ENCODE results near the gene ROGDI.
"Not testable (repeated sequence)": the region's sequence is repeated elsewhere in the genome, so short reads cannot be mapped to it uniquely, and the experiment has no call there.

The ROGDI gene

DNA sequence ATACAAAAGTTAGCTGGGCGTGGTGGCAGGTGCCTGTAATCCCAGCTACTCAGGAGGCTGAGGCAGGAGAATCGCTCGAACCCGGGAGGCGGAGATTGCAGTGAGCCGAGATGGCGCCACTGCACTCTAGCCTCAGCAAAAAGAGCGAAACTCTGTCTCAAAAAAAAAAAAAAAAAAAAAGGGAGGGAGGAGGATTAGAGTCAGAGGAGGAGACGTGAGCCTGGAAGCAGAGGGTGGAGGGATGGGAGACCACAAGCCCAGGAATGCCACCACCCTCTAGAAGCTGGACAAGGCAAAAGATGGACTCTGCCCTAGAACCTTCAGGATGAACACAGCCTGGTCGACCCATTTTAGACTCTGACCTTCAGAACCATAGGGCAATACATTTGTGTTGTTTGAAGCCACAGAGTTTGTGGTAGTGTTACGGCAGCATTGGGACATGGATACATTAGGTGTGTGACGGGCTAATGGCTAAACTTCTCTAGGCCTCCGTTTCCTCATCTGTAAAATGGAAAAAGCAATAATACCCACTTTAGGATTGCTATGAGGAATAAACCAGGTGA, 9.4 kb downstream of the ROGDI start:
- no peak for FAIRE-seq
- DNase-seq (ENCODE audit: low spot score): no peak

DNA sequence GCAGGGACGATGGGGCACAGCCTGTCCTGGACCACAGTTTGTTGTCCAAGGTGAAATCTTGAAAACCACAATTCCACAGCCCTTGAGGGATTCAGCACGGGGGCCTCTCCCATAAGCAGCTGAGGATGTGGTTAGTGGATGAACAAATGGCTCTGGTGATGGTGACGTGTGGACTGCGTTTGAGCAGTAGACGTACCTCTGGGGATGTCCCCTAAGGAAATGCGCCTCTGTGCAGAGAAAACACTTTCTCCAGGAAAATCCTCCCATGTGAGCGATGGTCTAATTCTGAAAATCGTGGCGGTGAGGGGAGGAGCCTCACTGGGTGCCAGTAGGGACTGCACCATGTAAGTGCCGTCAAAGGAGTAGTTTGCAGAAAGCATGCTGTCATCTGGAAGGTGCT, 11.6 kb downstream of the ROGDI start:
- no peak for FAIRE-seq

DNA sequence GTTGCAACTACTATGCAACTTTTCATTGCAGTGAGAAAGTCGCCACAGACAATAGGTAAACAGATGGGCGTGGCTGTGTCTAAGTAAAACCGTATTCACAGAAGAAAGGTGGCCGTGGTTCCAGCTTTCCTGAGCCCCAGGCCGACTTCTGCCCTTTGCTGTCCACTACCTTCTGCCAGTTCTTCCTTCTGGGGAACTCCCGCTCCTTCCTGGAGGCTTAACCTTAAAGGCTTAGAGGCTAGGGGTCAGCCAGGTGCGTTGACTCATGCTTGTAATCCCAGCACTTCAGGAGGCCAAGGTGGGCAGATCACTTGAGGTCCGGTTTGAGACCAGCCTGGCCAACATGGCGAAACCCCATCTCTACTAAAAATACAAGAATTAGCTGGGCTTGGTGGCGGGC, 12.2 kb downstream of the ROGDI start:
- FAIRE-seq (no peak), DNase-seq (ENCODE audit: low spot score) (no peak)

More for the DNA sequence above, 11.6 kb downstream of the ROGDI start:
- DNase-seq (ENCODE audit: low spot score): no peak

DNA sequence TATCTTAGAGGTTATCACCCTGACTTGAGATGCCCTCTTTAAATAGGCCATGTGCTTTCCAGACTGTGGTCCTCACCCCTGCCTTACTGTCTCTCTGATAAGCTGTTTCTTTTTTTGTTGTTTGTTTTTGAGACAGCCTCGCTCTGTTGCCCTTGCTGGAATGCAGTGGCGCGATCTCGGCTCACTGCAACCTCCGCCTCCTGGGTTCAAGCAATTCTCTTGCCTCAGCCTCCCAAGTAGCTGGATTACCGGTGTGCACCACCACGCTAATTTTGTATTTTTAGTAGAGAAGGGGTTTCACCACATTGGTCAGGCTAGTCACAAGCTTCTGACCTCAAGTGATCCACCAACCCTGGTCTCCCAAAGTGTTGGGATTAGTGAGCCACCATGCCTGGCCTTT, 13.5 kb downstream of the ROGDI start:
- DNase-seq (ENCODE audit: low spot score): no peak
- no peak for FAIRE-seq

DNA sequence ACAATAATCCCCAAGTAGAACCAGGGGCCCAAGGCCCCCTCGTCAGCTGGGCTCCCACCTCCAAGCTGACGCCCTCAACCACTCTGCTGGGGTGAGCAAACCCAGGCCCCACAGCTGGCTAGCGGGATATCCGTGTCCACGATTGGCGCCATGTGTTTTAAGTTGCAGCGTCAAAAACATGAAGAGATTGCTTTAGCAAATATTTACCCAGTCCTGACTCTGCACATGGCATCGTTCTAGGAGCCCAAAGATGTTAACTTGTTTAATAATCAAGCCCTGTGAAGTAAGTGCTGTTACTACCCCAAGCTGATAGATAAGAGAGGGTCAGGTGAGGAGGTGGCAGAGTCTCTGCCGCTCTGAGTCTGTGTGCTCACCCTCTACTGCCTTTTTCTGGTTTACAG, 13.9 kb downstream of the ROGDI start:
- FAIRE-seq (no peak), DNase-seq (ENCODE audit: low spot score) (no peak)

DNA sequence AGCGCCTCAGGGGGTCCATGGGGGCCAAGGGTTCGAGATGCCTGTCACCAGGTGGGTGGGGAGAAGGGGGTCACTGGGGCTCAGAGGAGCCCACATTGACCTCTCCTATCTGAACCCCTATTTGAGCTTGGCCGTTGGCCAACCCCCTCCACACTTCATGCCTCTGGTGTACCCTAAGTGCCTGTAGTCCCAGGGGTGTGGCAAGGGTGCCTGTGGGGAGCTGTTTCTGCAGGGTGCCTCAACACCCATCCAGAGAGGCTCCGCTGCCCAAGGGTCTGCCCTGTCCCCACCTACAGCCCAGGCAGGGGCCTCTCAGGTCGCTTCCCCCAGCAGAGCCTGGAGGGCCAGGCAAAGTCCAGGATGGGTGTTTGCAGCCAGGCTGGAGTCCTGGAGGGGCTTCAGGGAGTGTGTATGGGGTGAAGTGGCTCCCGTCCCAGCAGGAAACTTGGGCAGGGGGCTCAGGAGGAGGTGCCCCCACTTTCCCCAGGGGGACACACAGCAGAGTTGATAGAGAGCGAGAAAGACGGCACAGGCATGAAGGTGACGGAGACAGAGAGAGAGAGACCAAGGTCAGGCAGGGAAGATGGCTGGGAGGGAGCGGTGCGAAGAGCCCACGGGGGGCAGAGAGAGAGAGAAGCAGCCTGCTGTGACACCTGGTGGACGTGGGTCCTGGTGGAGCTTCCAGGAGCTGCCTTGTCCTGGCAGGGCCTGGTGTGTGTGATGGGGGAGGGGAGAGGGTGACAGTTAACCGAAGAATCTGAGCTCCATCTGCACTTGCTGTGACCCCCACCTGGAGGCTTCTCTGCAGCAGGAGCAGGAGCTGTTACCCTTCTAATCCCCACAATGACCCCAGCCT, 14.6 kb downstream of the ROGDI start, which contains the start of gene SEPTIN12:
Gene SEPTIN12, minus strand, starts transcription at position 719 of the 856 bp plus-strand sequence. Its CDS starts 700 bp downstream, at position 19.
- DNase-seq (ENCODE audit: low spot score) (no peak), FAIRE-seq (no peak)

DNA sequence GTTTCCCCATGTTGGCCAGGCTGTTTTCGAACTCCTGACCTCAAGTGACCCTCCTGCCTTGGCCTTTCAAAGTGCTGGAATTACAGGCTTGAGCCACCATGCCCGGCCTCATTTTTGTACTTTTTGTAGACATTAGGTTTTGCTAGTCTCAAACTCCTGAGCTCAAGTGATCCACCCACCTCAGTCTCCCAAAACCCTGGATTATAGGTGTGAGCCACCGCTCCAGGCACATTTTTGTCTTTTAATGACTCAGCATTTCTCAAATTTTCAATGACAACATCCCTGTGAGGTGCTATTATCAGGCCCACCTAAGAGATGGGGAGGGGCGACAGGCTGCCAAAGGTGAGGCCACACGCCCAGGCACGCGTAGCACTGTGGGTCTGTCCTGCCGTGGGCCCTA, 15.4 kb downstream of the ROGDI start:
- FAIRE-seq: no peak
- DNase-seq (ENCODE audit: low spot score): no peak

DNA sequence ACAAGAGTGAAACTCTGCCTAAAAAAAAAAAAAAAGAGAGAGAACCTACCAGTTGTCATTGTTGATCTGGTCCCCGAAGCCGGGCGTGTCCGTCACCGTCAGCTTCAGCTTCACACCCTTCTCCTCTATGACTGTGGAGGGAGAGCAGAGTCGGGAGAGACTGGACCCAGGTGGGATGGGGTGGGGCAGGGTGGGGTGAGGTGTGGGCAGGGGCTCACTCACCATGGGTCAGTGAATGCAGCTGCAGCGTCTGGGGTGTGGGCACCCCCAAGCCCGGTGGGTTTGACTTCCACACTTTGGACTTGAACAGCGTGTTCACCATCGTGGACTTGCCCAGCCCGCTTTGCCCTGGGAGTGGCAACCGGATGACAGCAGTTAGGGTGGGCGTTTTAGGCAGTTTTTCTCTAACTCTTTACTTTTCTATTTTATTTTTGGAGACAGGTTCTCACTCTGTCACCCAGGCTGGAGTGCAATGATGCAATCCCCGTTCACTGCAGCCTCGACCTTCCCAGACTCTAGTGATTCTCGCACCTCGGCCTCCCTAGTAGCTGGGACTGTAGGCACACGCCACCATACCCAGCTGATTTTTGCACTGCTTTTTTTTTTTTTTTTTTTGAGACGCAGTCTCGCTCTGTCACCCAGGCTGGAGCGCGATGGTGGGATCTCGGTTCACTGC, 16.5 kb downstream of the ROGDI start:
- FAIRE-seq (no peak), DNase-seq (ENCODE audit: low spot score) (no peak)

DNA sequence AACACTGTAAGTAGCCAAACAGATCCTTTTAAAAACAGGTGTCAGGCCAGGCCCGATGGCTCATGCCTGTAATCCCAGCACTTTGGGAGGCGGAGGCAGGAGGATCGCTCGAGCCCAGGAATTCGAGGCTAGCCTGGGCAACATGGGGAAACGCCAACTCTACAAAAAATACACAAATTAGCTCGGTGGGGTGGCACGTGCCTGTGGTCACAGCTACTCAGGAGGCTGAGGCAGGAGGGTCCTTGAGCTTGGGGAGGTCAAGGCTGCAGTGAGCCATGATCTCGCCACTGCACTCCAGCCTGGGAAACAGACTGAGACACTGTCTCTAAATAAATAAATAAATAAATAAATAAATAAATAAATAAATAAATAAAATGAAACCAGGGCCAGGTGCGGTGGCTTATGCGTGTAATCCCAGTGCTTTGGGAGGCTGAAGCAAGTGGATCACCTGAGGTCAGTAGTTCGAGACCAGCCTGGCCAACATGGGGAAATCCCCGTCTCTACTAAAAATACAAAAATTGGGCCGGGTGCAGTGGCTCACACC, 17.9 kb downstream of the ROGDI start:
- DNase-seq (ENCODE audit: low spot score); FAIRE-seq: not testable (repeated sequence)

DNA sequence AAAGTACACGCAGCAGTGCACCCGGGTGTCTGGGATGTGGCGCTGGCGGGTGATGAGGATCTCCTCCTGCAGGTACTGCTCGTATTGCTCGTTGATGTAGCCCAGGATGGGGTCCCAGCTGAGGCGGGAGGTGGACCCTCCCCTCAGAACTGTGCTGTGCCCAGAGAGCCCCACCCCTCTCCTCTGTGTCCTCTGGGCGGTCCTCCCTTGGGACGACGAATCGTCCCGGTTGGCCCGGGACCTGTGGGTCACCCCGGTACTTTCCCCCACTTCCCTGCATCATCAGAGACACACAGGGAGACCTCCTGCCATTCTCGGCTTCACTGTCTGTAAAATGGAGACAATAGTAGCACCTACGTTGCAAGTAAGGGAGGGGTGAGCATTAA, 18.5 kb downstream of the ROGDI start:
- FAIRE-seq (no peak), DNase-seq (ENCODE audit: low spot score) (no peak)

DNA sequence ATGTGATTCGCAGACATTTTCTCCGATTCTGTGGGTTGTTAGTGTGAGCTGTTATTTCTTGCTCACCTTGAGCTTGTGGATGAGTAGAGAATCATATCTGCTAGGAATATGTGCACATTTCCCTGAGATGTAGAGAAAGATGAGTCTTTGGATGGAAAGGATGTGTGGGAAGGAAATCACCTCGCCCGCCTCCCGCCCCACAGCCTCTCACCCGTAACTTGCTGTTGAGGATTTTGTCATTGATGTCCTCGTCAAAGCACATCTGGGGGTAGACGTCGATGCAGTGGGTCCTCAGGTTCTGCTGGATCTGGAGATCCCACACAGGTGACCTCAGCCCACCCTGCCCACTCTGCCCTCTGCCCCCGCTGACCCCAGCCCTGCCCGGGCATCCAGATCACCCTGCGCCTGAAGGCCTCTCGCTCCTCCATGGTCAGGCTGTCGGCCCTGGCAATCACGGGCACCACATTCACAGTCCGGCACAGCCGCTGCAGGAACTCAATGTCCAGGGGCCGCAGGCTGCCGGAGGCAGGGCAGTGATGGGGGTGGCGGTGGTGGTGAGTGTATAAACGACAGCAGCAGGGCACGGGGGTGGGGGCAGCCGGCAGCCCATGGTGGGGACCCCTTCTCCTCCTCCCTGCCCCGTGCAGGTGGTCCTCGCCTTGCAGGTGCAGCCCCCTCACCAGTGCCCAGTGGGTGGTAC, 19.0 kb downstream of the ROGDI start:
- FAIRE-seq (no peak), DNase-seq (ENCODE audit: low spot score) (no peak)

DNA sequence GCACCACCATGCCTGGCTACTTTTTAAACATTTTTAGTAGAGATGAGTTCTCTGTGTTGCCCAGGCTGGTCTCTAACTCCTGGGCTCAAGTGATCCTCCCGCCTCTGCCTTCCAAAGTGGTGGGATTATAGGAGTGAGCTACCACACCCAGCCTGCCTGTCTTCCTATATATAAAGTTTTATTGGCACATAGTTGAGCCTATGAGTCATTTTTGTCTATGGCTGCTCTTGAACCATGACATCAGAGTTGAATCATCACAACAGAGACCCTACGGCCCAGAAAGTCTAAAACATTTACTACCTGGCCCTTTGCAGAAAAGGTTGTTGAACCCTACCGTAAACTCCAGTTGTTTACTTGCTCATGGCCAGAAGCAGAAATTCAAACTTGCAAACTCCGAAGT, 22.2 kb downstream of the ROGDI start:
- DNase-seq (ENCODE audit: low spot score) (peak; percentile 27), FAIRE-seq (no peak)

DNA sequence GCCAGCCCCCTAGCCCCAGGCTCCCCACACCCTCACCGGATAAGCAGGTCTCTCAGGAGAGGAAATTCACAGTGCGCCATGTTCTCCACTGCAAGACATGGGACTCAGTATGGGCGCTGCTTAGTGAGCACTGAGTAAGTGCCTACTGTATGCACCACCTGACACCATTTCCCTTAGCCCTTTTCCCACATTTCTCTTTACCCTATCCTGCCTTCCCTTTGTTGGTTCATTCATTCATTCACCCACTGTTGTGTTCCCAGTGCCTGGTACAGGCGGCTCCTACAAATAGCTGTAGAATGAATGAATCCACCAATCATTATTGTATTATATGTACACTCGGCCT, 24.4 kb downstream of the ROGDI start:
- FAIRE-seq (no peak), DNase-seq (ENCODE audit: low spot score) (no peak)

DNA sequence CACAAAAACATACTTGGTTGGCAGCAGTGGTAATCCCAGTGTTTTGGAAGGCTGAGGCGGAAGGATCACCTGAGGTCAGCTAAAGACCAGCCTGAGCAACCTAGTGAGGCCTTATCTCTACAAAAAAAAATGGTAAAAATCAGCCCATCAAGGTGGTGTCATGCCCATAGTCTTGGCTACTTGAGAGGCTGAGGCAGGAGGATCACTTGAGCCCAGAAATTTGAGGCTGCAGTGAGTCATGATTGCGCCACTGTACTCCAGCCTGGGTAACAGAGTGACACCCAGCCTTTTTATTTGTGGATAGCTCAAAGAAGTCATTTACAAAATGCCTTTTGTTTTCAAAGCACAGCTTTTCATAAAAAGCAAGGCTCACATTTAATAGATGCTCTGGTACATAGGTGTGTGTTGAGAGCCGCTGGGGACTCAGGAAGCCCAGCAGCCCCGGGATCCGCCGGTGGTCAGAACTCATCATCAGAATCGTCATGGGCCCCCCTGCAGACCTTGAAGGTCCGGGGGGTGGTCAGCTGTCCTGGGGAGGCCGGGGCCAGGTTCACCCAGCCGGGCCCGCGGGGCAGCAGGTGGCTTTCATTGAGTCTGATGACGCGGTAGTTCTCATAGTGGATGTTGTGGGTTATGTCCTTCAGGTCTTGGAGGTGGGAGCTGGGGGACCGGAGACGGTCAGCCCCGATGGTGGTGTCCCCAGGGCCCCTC, 24.9 kb downstream of the ROGDI start:
- no peak for FAIRE-seq
- DNase-seq (ENCODE audit: low spot score): no peak

DNA sequence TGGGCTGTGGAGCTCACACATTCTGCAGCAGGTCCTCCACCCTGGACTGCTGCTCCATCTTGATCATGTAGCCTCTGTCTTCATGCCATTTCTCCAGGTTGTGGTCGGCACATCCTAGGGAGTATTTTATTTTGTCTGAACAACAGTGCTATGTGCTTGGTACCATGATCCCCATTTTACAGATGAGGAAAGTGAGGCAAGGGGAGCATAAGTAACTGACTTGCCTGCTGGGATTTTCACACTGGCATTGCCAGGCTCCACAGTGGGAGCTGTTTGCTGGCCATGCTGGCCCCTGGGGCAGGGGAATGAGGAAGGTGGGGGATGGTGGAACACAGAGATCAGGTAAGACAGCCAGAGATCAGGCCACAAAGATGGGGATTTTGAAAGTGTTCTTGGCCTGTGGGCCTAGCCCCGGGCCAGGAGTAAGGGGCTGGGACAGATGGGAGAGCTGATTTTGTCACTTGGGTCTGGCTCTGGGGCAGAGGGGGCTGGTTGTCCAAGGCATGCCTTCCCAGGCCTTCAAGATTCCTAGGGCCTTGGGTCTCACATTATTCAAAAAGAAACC, 26.2 kb downstream of the ROGDI start:
- DNase-seq (ENCODE audit: low spot score) (no peak), FAIRE-seq (no peak)

DNA sequence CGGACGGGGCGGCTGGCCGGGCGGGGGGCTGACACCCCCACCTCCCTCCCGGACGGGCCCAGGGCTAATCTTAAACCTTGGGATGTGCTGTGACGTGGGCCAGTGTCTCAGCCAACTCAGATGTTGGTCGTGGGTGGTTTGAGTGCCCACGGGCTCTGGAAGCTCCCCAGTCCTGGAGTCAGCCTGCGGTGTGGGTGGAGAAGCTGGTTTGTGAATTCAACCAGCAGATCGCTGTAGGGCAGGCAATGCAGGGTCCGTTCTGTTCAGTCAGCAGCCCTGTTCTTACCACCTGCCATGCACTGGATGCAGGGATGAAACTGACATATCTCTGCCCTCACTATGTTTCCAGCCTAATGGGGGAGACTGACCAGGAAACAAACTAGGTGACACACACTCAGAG, 27.4 kb downstream of the ROGDI start:
- DNase-seq (ENCODE audit: low spot score) (no peak), FAIRE-seq (no peak)

DNA sequence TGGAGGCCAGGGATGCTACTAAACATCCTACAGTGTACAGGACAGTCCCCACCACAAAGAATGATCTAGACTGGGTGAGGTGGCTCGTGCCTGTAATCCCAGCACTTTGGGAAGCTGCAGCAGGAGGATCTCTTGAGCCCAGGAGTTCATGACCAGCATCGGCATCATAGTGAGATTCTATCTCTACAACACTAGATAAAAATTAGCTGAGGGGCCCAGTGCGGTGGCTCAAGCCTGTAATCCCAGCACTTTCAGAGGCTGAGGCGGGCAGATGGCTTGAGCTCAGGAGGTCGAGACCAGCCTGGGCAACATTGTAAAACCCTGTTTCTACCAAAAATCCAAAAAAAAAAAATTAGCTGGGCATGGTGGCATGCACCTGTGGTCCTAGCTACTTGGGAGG, 30.1 kb downstream of the ROGDI start:
- FAIRE-seq (no peak), DNase-seq (ENCODE audit: low spot score) (no peak)

DNA sequence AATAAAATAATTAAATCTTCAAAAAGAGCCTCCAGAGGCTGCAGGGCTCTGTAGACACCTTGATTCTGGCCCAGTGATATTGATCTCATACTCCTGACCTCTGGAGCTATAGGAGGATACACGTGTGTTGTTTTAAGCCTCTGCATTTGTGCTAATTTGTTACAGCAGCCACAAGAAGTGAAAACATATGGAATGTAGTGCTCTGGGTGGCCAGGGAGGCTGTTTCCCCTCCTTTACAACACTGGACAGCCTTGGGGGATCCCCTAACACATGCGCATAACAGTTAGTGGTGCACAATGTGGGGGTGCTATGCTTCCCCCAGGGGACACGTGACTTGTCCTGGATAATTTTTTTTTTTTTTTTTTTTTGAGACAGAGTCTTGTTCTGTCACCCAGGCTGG, 30.8 kb downstream of the ROGDI start:
- FAIRE-seq (no peak), DNase-seq (ENCODE audit: low spot score) (no peak)

DNA sequence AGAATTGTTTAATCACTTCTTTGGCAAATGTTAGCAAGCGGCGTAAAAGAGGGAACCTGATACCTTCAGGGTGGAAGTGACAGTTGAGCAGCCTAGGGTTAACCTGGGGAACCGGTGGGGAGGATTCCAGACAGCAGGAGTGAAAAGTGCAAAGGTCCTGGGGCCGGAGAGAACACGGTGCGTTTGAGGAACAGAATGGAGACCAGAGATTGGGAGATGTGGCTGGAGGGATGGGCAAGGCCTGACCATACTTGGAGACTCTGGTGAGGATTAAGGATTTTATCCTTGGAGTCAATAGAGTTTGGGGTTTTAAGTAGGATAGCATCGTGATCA, 33.2 kb downstream of the ROGDI start:
- FAIRE-seq (no peak), DNase-seq (ENCODE audit: low spot score) (no peak)

DNA sequence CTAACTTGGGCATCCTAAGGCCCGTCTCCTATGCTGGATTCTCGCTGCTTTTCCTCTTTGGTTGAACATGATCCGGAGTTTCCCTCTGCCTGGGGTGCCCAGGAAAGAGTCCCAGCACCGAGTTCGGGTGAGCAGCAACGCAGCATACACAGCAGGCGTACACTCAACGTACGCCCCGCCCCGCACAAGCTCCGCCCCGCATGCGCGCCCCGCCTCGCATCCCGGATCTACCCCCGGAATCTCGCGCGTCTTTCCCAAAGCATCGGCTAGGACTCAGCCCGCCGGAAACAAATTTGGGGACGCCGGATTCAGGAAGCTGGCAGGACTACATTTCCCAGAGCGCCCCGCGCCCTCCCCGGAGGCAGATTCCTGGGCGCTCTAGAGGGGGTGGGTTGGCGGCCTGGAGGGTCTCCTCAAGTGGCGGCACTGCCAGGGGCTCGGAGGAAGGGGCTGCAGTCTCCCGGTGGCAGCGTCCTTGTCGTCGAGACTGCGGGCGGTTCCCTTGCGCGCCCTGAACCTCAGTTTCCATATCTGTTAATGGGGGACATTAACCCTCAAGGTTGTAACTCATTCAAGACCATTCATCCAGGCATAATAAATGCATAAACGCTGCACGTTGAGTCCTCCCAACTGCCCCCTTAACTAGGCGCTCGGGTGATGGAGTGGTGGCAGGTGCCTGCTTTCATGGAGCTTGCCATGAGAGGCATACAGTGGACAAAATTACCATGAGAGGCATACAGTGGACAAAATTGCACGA, 33.7 kb downstream of the ROGDI start:
- FAIRE-seq (peak; percentile 93), DNase-seq (ENCODE audit: low spot score) (peak; percentile 98)

All from urothelium cell line (cell line).